Hematopoietic multipotent progenitor cell treated with erythropoietin and hydrocortisone succinate and interleukin-3 and kit ligand, for 15 days (in vitro differentiated cells): ENCODE measurements around the gene VIL1.
A peak's percentile ranks its signal among the peaks of the same experiment; 100 is the strongest.

Experiments used
- DNase-seq: peaks from one replicate; pipeline ENCODE4 v3.0.0-alpha.2; 2015; ENCODE audit warnings: low spot score

Gene VIL1

GRCh38 chr2:218395090-218395444, 23.9 kb upstream of the VIL1 start:
- no peak for DNase-seq

GRCh38 chr2:218395456-218395825, 23.5 kb upstream of the VIL1 start:
- peak; percentile 41 for DNase-seq

GRCh38 chr2:218395826-218396687, 22.9 kb upstream of the VIL1 start:
- peak; percentile 93 for DNase-seq

GRCh38 chr2:218396688-218397462, 22.0 kb upstream of the VIL1 start:
- peak; percentile 72 for DNase-seq

- no peak for DNase-seq
Measured at GRCh38 chr2:218397463-218397819, 21.5 kb upstream of the VIL1 start.

GRCh38 chr2:218397820-218398436, 21.0 kb upstream of the VIL1 start:
- peak; percentile 79 for DNase-seq

GRCh38 chr2:218398437-218399390, 20.2 kb upstream of the VIL1 start:
- DNase-seq, result peak; percentile 73

- peak; percentile 85 for DNase-seq
Measured at GRCh38 chr2:218399391-218400166, 19.3 kb upstream of the VIL1 start, which contains the start of gene CTDSP1. TSS of gene CTDSP1 (plus strand) at chr2:218399868. CDS start at chr2:218400091, 223 bp downstream.

- peak; percentile 49 for DNase-seq
Measured at GRCh38 chr2:218400167-218400929, 18.6 kb upstream of the VIL1 start.

- no peak for DNase-seq
Measured at GRCh38 chr2:218400930-218401881, 17.7 kb upstream of the VIL1 start.

GRCh38 chr2:218401890-218402289, 17.0 kb upstream of the VIL1 start:
- DNase-seq, result no peak

- no peak for DNase-seq
Measured at GRCh38 chr2:218402491-218402901, 16.4 kb upstream of the VIL1 start.

GRCh38 chr2:218402911-218403411, 16.0 kb upstream of the VIL1 start:
- no peak for DNase-seq

GRCh38 chr2:218403810-218404209, 15.1 kb upstream of the VIL1 start:
- no peak for DNase-seq

- DNase-seq, result no peak
Measured at GRCh38 chr2:218404351-218405085, 14.4 kb upstream of the VIL1 start.

- no peak for DNase-seq
Measured at GRCh38 chr2:218405086-218405745, 13.7 kb upstream of the VIL1 start.

- DNase-seq, result no peak
Measured at GRCh38 chr2:218405746-218406208, 13.1 kb upstream of the VIL1 start.
